Fibroblast of pulmonary artery (primary cell): Measurements from ENCODE around the gene TIMP3.

Experiments used
- DNase-seq: peaks from one replicate; pipeline ENCODE4 v3.0.0-alpha.2; 2010; ENCODE audit warnings: low read depth
- H3K4me3 ChIP-seq: replicated peaks from 2 replicates; pipeline ENCODE4 v1.5.1; 2011; ENCODE audit warnings: low read depth, mild to moderate bottlenecking, control low read depth, low read length, moderate library complexity
- TF ChIP-seq, protein P1 (sequence below): IDR thresholded peaks from 2 replicates; pipeline ENCODE4 v1.5.1; 2011; ENCODE audit warnings: mild to moderate bottlenecking, control low read depth, low read length, inconsistent platforms; ENCODE audit errors: missing control alignments

The TIMP3 gene

DNA sequence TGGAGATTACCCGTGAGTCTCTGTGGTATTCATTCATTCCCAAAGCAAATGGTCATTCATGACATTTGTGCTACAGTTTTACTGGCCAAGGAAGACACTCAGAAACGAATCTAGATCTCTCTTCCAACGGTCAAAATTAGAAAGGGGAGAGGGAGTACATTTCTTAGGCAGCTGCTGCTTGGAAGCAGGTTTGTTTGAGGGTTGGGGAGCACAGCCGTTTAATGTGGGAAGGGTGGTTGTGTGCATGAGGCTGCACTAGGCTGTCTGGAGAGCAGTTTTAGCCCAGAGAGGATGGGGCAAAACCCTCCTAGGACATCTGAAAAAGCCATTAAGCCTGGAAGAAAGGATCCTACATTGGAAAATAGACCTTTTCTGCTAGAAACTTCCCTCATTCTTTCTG lies 29.7 kb upstream of the TIMP3 start:
- DNase-seq = no peak
- no peak overlapping the region for H3K4me3 ChIP-seq
- TF ChIP-seq, protein P1, sequence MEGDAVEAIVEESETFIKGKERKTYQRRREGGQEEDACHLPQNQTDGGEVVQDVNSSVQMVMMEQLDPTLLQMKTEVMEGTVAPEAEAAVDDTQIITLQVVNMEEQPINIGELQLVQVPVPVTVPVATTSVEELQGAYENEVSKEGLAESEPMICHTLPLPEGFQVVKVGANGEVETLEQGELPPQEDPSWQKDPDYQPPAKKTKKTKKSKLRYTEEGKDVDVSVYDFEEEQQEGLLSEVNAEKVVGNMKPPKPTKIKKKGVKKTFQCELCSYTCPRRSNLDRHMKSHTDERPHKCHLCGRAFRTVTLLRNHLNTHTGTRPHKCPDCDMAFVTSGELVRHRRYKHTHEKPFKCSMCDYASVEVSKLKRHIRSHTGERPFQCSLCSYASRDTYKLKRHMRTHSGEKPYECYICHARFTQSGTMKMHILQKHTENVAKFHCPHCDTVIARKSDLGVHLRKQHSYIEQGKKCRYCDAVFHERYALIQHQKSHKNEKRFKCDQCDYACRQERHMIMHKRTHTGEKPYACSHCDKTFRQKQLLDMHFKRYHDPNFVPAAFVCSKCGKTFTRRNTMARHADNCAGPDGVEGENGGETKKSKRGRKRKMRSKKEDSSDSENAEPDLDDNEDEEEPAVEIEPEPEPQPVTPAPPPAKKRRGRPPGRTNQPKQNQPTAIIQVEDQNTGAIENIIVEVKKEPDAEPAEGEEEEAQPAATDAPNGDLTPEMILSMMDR = no peak

DNA sequence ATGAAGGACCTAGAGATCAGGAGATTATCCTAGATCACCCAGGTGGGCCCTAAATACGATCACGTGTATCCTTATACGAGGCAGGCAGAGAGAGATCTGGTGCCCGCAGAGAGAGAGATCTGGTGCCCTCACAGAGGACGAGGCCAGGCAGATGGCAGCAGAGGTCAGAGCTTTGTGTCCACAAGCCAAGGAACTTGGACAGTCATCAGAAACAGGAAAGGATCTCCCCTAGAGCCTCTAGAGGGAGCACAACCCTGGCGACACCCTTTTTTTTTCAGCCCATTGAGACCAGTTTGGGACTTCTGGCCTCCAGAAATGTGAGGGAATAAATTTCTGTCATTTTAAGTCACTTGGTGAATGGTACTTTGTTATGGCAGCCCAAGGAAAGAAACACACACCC lies 25.5 kb upstream of the TIMP3 start:
- TF ChIP-seq, protein P1 = peak; percentile 37
- no peak for DNase-seq
- H3K4me3 ChIP-seq = no peak overlapping the region

DNA sequence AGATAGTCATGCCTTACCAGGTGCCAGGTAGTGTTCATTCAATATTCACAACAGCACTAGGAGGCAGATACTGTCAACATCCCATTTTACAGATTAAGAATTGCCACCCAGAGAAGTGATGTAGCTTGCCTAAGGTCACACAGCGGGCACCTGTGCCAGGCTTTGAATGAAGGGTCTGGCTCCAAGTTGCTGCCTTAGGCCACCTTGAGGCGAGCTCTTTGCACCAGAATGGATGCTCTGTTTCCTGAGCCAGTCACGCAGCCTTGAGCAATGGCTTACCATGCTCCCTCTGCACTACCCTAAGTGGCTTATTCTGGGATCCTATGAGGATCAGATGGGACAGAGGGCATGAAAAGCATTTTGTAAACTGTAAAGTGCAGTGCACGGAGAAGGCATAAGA lies 25.1 kb upstream of the TIMP3 start:
- TF ChIP-seq, protein P1 = no peak
- DNase-seq = no peak

DNA sequence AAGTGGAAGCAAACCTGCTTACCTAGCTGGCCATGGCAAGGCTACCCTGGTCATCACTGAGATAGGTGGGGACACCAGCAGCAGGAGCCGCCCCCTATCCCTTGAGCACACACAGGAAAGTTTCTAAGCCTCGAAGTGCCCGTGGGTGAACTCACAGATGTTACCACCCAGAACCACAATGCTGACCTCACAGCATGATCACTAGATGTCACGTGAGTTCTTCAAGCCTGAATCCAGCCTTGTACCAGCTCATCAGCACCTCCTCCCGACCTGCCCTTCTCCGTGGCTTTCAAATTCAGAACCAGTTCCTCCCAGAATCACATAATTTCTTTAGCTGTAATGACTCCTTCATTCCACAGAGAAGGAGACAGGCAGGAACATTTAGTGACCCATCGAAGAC lies 24.7 kb upstream of the TIMP3 start:
- TF ChIP-seq, protein P1 = no peak
- H3K4me3 ChIP-seq = no peak overlapping the region
- no peak for DNase-seq

More for the DNA sequence above, 25.1 kb upstream of the TIMP3 start:
- no peak overlapping the region for H3K4me3 ChIP-seq

DNA sequence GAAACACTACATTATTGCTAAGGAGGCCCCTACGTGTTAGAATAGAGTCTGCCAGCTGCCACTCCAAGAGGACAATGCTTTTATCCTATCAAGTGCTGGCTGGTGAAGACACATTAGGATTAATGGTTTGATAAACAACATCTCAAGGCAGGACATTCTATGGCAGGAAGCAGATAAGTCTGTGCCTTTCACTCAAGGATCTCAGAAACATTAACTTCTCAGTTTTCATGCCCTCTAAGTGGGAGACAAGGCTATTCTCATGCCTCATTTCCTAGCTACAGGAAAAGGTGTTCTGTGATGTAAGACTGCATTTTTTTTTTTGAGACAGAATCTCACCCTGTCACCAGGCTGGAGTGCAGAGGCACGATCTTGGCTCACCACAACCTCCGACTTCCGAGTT lies 23.5 kb upstream of the TIMP3 start:
- no peak for DNase-seq
- TF ChIP-seq, protein P1 = no peak
- H3K4me3 ChIP-seq = no peak overlapping the region

DNA sequence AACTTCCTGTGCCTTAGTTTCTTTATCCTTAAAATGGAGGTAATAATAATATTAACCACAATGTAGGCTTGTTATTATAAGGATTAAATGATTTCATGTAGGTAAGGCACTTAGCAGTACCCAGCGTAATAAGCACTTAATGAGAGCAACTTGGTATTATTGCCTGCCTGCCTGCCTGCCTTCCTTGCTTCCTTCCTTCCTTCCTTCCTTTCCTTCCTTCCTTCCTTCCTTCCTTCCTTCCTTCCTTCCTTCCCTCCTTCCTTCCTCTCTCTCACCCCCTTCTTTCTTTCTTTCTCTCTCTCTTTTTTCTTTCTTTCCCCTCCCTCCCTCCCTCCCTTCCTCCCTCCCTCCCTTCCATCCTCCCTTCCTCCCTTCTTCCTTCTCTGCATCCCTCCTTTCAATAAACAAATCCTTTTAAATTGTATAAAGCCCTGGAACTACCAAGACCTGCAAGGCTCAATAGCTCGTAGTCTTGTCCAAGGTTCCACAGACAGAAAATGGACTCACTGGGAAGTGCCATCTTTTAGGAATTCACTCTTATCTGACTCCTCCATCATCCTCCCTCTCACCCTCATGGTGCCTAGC lies 20.7 kb upstream of the TIMP3 start:
- no peak overlapping the region for H3K4me3 ChIP-seq
- TF ChIP-seq, protein P1 = no peak
- DNase-seq = no peak

DNA sequence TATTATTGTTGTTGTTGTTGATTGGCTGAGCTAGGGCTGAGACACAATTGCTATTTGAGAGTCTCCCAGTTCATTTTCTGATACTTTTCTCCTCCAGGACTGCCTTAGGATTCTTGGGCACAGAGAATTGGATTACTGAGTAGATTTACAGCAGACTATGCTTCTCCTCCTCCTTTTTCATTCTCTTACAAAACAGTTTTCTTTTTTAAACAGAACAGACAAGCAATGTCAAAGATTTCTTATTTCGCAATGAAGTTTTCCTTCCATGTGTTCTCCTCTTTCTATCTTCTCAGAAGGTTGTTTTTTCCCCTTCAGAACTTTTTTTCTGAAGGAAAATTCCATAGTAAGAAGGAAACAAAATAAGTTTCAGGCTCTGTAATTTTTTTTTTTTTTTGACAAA lies 19.8 kb upstream of the TIMP3 start:
- peak; percentile 47 for DNase-seq
- TF ChIP-seq, protein P1 = no peak
- no peak overlapping the region for H3K4me3 ChIP-seq
